HepG2 (cell line): Measurements from ENCODE around the gene CERT1.

Source experiments
- AHR ChIP-seq: IDR thresholded peaks from 2 replicates; pipeline ENCODE4 v1.6.1; 2018; ENCODE audit warnings: missing genetic modification reagents, missing compliant biosample characterization
- CTCF ChIP-seq: sonication (generic); formaldehyde crosslinking; IDR thresholded peaks from 2 replicates; pipeline ENCODE4 v1.5.0; 2020; ENCODE audit warnings: mild to moderate bottlenecking, missing genetic modification reagents, moderate library complexity
- ERF ChIP-seq: IDR thresholded peaks from 2 replicates; pipeline ENCODE4 v1.6.1; 2018; ENCODE audit warnings: missing biosample characterization, missing genetic modification reagents
- EZH2 ChIP-seq: conservative IDR thresholded peaks from 2 replicates; pipeline ENCODE4 v1.6.1; 2012; ENCODE audit warnings: mild to moderate bottlenecking, low read depth, low read length, moderate library complexity
- MAFG ChIP-seq: sonication (generic); formaldehyde crosslinking; IDR thresholded peaks from 2 replicates; pipeline ENCODE4 v1.5.1; 2020; ENCODE audit warnings: mild to moderate bottlenecking, missing genetic modification reagents
- PBX3 ChIP-seq: sonication (generic); formaldehyde crosslinking; IDR thresholded peaks from 2 replicates; pipeline ENCODE4 v1.8.1; 2023; ENCODE audit warnings: missing genetic modification reagents, inconsistent platforms, borderline replicate concordance
- PHF8 ChIP-seq: sonication (generic); formaldehyde crosslinking; IDR thresholded peaks from 2 replicates; pipeline ENCODE4 v1.5.0; 2020; ENCODE audit warnings: missing genetic modification reagents
- ZNF878 ChIP-seq: sonication (generic); formaldehyde crosslinking; IDR thresholded peaks from 2 replicates; pipeline ENCODE4 v1.8.1; 2023; ENCODE audit warnings: mild to moderate bottlenecking, missing genetic modification reagents, moderate library complexity

- TF ChIP-seq ERF (CRISPR knock-in tag), result no peak
- TF ChIP-seq EZH2, result no peak
- TF ChIP-seq PBX3 (CRISPR knock-in tag), result no peak
- TF ChIP-seq AHR (CRISPR knock-in tag), result no peak
- TF ChIP-seq CTCF (CRISPR knock-in tag), result no peak
- TF ChIP-seq ZNF878, result no peak
- no peak for TF ChIP-seq PHF8
- no peak for TF ChIP-seq MAFG (CRISPR knock-in tag)
These were observed 148.9 kb downstream of the CERT1 start for GRCh38 chr5:75362474-75362975.
